PC-3 (cell line): Measurements from ENCODE around the gene NREP.

Source experiments
- CTCF ChIP-seq: fragments of 300-600 bp; sonication (generic); conservative IDR thresholded peaks from 2 replicates; pipeline ENCODE4 v1.5.1; 2017; ENCODE audit warnings: antibody characterized with exemption, low read depth, mild to moderate bottlenecking, low read length
- EZH2 ChIP-seq: fragments of 300-600 bp; sonication (generic); IDR thresholded peaks from one replicate; pipeline ENCODE4 v1.6.1; 2017; ENCODE audit warnings: antibody characterized with exemption, mild to moderate bottlenecking, low read length; ENCODE audit not compliant: unreplicated experiment

- TF ChIP-seq CTCF (no peak), EZH2 (no peak)
Measured at GRCh38 chr5:111749303-111750026, 7.5 kb downstream of the NREP start.
